GM21381 (cell line): ENCODE results near the gene CABP7.

Experiments
- ATAC-seq: cut with Tn5 transposase; IDR thresholded peaks from one replicate; pipeline ENCODE4 v1.9.1; 2021; ENCODE audit warnings: mild to moderate bottlenecking, moderate library complexity; ENCODE audit not compliant: unreplicated experiment

Gene CABP7

DNA sequence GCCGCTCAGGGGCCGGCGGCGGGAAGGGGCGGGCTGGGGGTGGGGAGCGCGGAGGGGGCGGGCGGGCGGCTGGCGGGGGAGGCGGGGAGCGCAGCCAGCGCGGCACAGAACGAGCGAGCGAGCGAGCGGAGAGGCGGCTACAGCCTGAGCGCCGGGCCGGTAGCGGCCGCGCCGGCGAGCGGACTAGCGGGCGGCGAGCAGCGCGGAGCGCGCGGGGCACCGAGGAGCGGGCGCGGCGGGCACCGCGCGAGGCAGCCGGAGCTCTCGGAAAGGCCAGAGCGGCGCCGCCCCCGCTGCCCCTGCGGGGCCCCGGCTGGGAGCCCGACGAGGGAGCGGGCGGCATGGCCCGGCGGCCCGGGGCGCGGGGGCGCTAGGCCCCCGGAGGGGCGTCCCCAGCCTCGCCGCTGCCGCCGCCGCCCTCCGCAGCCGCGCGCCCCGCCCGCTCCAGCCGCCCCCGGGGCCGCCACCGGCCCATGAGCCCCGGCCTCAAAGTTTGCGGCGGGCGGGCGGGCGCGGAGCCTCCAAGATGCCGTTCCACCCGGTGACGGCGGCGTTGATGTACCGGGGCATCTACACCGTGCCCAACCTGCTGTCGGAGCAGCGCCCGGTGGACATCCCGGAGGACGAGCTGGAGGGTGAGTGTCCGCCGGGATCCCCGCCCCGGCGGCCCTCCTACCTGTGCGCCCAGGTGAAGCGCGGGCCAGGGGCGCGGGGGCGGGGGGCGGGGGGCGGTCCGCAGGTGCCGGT is at the start of gene CABP7:
Gene CABP7, plus strand, starts transcription at position 105 of the 747 bp plus-strand sequence. Its CDS starts 422 bp downstream, at position 527.
- ATAC-seq = no peak

- no peak for ATAC-seq
These were observed 49.2 kb upstream of the CABP7 start for GRCh38 chr22:29670626-29671025.

DNA sequence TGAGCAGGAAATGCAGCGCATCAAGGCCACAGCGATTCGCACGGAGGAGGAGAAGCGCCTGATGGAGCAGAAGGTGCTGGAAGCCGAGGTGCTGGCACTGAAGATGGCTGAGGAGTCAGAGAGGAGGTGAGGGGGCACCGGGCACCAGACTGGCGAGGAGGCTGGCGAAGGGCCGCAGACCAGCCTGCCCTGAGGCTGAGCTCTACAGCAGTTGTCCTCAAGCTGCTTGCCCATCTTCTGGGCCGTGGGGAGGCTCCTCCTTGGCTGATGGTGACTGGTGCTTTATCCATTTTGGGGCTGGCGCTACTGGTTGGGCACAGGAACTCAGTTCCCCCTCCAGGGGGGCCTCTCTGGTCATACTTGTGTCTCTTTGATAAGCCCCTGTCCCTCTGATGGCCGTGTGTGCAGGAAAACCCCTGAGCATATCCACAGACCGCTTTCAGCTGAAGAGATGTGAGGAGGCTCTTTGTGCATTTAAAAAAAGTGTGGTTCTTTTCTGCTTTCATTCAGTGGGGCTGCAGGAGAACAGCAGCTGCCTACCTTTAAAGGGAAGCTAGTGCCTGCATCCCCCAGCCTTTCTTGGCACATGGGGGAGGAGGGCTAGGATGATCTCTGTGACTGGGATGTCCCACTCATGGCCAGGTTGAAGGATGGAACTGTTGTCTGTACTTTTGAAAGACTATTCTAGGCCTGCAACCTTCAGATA is 46.3 kb upstream of the CABP7 start:
- no peak for ATAC-seq

GRCh38 chr22:29674121-29674520 is 45.7 kb upstream of the CABP7 start:
- no peak for ATAC-seq

- ATAC-seq = no peak
These were observed 40.5 kb upstream of the CABP7 start for GRCh38 chr22:29679316-29679715.

DNA sequence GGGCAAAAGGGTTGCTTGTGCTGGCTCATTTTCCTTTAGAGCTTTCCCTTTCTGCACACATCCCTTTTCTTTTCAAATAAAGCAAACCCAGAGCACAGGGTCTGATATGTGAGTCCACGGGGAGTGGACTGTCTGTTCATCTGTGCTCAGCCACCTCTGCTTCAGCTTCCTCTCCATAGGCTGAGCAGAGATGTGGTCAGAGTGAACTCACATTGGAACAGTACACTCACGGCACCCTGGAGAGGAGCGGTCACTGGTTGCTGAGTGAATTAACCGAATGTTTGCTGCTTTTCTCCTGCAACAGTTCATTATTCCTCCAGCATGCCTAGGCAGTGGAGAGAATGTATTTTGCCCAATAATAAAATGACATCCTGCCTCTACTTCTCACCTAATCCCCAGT is 36.3 kb upstream of the CABP7 start:
- no peak for ATAC-seq

DNA sequence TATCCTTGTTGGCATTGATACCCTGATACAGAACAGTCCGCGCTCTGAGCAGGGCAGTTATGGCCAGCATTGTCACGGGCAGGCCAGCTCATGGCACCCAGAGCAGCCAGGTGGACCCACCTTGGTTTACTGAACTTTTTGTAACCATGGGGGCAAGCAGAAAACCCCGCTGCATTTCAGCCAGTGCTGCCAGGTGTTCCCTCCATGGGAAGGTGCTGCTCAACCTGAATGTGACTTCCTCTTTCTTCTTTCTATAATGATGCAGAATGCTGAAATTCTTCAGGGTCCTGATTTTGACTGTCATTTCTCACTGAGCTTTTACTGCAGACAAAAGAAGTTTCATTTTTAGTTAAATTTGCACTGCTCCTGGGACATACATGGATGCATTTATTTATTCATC is 35.6 kb upstream of the CABP7 start:
- ATAC-seq = no peak

DNA sequence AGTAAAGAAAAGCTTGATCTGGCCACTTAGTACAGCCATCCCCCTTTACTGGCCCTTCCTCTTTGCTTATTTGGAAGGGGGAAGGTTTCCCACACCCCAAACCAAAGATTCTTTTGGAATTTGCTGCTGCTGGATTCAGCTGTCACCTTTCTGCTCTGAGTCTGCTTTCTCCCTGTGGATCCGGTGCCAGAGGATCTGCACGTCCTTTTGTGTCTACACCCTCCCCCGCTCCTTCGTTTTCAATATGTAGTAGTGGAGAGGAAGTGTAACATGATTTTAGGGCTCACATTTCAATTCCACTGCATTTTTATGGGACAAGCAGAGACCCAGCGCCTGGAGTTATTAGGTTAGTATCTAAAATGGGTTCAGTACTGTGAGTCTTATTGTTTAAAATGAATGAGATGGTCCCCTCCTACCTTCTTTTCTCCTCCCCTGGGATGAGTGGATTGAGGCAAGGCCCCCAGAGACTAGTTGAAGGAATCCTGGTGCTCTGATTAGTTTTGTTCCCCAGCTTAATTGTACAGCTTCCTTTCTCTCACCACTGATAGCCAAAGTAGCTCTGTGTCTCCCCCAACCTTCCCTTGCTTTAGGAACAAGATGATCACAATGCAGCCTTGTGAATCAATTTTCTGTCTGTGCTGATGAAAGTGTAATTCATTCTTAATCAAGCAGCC is 30.5 kb upstream of the CABP7 start:
- no peak for ATAC-seq

- no peak for ATAC-seq
These were observed 30.0 kb upstream of the CABP7 start for GRCh38 chr22:29689880-29690213.

- ATAC-seq = no peak
These were observed 29.3 kb upstream of the CABP7 start for GRCh38 chr22:29690476-29690875.

DNA sequence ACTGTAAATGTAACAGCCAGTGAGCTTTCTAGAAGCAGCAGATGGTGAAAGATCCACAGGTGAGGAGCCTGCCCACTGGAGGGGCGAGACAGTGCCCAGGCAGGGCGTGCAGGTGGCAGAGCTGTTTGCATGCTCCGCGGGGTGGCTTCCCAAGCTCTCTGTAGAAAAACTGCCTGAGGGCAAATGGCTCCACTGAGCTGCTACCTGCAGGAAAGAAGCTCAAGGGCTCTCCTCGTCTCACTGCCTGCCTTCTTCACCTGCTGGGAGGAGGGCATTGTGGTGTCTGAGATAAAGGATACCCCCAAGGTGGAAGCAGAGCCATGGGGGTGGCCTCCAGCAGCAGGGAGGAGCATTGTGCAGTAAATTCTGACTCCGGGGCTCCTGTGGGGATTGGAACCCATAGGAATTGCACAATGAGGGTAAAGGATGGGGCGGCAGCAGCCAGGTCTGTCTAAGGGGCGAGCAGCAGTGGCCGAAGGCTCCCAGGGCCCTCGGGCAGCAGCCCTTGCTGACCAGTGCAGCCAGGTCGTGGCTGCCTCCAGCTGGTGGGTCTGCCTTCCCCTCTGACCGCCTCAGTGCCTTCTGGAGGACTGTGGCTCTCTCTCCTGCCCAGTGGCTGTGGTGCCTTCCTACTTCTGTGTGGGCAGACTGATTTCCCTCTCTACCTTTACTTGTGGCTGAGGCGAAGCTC is 28.0 kb upstream of the CABP7 start:
- ATAC-seq = no peak

DNA sequence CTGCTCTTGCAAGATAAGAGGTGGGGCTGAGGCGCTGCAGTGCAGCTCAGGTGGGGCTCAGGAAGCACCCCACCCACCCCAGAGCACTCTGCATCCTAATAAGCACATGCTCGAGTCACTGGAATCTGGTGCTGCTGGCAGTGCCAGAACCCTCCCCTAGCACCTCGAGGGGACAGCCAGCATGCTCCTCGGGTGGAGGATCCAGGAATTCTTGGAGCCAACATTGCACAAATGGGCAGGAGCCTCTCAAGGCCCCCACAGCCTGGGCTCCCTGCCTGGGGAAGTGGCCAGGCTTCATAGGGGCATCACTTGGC is 27.5 kb upstream of the CABP7 start:
- ATAC-seq = no peak

GRCh38 chr22:29693161-29693560 is 26.6 kb upstream of the CABP7 start:
- no peak for ATAC-seq

DNA sequence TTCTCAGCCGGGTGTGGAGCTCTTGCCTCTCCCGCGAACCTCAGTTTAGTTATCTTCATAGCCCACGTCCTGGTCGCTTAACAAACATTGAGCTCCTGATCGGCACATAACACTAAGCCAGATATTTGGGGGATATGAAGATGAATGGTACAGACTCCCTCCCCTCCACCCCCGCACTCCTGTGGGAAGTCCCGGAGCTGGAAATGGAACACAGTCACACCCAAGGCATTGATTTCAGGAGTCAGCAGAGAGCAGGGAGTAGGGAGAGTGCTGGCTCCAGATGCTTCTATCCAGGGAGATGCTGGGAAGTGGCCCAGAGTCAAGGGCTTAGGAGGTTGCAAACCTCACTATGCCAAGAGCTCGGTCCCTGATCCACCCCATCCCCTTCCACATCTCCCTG is 26.1 kb upstream of the CABP7 start:
- ATAC-seq = no peak

GRCh38 chr22:29695129-29695926 is 24.5 kb upstream of the CABP7 start:
- ATAC-seq = no peak

DNA sequence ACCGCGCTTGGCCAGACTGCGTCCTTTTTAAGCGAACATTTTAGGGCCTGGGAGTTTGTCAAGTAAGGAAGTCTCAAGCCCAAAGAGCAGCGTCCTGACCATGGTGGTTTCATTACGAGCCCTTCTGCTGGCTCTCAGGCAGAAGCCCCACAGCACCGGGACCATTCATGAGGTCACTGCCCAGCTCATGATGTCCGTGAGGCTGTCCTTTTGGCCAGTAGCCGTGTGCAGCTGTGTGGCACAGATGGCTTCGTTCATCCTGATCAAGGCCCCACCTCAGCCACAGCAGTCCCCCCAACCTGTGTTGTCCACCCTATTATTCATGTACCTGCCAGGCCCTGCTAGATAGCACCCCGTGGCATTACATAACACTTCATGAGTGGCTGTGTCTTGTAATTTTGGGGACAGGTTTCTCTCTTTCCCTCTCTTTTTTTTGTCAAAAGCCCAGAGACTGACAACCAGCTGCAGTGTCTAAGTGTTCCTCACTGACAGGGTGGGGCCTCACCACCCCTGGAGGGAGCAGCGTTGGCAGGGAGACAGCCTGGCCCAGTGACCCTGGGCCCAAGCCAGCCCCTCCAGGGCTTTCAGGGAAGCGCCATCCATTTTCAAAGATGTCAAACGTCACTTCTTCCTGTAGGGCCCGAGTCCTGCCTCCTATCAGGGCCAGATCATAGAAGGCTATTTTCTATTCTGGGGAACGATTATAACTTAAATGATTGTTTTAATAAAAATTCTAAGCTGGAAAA is 21.8 kb upstream of the CABP7 start:
- ATAC-seq = no peak

- no peak for ATAC-seq
These were observed 19.4 kb upstream of the CABP7 start for GRCh38 chr22:29700206-29700899.

DNA sequence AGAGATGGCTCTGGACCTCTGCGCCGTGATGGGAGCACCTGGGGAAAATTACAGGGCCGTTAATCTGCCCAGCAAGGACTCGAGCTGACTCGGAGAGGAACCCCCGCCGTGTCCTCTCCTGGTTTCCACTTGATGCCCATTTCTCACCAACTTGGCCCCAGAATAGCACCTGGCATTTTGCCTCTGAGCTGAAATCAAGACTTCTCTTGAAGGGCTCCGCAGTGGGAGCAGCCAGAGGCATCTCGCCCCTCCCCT is 19.0 kb upstream of the CABP7 start:
- ATAC-seq = no peak

DNA sequence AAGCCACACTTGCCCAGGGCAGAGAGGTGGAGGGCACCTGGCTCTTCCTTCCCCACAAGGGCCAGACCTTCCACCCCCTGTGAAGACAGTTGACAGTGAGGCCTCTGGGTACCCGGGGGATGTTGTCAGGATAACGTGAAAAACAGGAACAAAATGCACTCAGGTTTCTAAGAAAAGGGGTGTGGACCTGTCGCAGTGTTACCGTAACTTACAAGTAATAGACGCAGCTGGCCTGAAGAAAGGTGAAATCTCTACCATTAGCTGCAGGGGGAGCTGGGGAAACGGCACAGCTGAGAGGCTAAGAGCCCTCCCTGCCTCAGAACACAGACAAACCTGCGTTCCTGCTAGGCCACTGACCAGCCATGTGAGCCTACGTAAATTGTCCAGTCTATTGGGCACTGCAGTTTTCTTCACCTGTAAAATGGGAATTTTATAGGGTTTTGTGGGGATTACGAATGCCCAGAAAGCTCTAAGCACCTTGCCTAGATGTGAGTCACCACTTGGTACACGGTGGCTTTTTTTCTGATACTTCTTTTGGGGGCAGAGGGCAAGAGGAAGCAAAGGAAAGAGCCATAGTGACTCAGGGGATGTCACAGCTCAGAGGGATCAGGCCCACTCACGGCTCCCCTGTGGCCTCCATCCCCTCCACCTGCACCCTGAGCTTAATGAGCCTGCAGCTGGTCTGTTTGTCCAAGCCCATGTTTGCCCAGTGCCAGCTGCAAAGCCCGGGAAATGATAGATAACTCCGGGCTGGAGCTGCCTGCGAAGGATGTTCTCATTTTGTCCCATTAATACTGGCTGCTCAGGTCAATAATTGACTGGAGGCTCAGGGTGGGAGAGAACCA is 18.4 kb upstream of the CABP7 start:
- no peak for ATAC-seq
